ENCODE data around the gene ACTR10. TPM values are rescaled to one million over a fixed set of nuclear protein-coding genes. Genes with fewer than 3 reads are reported as not detected.

Gene ACTR10
- total RNA-seq: 100 to 1,000 TPM in 1 of 2 donors, 10 to 100 TPM in 1; 63.2 to 105 TPM

DNA sequence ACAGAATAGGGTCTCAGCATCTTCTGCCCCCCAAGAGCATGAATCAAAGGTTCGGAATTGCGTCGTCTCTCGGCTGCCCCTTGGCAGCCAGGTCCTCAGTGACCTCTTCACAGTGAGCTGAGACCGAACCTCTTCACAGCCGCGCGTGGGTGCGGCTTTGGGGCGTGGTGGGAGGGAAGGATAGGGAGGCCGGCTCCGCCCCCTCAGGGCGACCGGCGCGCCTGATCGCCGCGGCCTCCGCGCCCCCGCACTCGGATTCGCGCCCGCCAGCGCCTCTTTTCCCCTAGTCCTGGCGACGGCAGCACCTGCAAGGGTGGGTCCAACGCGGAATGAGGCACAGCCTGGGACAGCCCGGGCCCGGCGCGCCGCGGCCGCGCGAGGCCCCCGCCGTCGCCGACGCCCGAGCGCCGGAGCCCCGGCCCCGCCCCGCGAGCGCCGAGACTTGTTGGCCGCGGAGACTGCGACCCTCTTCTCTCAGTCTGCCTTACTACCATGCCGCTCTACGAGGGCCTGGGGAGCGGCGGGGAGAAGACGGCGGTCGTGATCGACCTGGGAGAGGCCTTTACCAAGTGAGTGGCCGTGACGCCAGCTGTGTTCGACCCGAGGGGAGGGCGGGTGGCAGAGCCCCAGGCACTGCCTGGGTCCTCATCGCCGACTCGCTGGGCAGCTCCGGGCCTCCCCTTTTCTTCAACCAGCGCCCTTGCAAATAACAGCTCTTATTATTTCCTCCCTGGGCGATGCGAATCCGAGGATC is at the start of gene ACTR10:
Gene ACTR10, plus strand, starts transcription at position 424 of the 754 bp plus-strand sequence. Its CDS starts 69 bp downstream, at position 493.
- H3K9me3 ChIP-seq: no peaks in the 10 kb centered on the region
- 1% methylated on average over 55 of the region's 78 CpGs for WGBS
- H3K36me3 ChIP-seq: no peaks in the 10 kb centered on the region
- H3K27me3 ChIP-seq (replicated peaks; ENCODE audit: insufficient read depth): no peaks in the 10 kb centered on the region
- H3K4me3 ChIP-seq: peak within 1 kb of the TSS; percentile 75 to 84
- TF ChIP-seq, protein P1, sequence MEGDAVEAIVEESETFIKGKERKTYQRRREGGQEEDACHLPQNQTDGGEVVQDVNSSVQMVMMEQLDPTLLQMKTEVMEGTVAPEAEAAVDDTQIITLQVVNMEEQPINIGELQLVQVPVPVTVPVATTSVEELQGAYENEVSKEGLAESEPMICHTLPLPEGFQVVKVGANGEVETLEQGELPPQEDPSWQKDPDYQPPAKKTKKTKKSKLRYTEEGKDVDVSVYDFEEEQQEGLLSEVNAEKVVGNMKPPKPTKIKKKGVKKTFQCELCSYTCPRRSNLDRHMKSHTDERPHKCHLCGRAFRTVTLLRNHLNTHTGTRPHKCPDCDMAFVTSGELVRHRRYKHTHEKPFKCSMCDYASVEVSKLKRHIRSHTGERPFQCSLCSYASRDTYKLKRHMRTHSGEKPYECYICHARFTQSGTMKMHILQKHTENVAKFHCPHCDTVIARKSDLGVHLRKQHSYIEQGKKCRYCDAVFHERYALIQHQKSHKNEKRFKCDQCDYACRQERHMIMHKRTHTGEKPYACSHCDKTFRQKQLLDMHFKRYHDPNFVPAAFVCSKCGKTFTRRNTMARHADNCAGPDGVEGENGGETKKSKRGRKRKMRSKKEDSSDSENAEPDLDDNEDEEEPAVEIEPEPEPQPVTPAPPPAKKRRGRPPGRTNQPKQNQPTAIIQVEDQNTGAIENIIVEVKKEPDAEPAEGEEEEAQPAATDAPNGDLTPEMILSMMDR (IDR thresholded peaks at IDR 0.05): peak in 1 of 4 experiments; percentile 14
- TF ChIP-seq POLR2AphosphoS5 (IDR thresholded peaks at IDR 0.05) (peak; percentile 45), POLR2A (IDR thresholded peaks at IDR 0.05) (peak; percentile 39)
- intact Hi-C loops (cut with DNase I): no loop called here
- DNase-seq (ENCODE audit: low spot score): peak; percentile 79
- H3K4me1 ChIP-seq (replicated peaks): no peaks in the 10 kb centered on the region
- peak within 1 kb of the TSS; percentile 89 to 94 for H3K27ac ChIP-seq

DNA sequence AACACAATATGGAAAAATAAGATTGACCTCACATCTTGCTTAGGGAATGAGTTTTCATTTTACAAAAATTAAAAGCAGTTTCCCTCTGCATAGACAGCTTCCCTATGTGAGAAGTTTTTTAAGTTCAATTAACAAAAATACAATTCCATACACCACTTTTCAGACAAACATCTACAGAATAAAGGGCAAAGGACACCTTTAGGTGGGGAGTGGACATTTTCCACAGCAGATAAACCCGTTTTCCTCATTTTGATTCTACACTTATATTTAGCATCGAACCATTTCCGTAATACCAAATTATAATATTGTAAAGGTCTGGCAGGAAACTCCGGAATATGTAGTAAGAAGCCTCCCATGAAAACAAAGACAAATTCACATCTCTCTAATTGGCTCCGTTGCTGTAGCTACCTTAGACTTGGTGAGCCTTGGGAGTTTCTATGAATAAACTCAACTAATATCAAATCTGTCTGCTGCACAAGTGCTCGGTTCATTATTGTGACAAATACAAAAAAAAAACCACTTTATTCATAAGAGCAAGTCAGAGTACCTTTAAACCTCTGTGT is 49.6 kb upstream of the ACTR10 start:
- Histone ChIP-seq H3K36me3 (no peaks in the 10 kb centered on the region), H3K27ac (no peak overlapping the region), H3K4me1 (replicated peaks) (no peaks in the 10 kb centered on the region), H3K9me3 (no peaks in the 10 kb centered on the region), H3K27me3 (replicated peaks; ENCODE audit: insufficient read depth) (no peaks in the 10 kb centered on the region), H3K4me3 (no peak overlapping the region)
- intact Hi-C loops (cut with DNase I): loop anchor here (5.0 kb wide), 1 partner anchor 33 kb away; no protein-coding TSS in a partner anchor
- whole genome bisulfite sequencing: 92% methylated on average over 6 of the region's 6 CpGs
- TF ChIP-seq POLR2A (IDR thresholded peaks at IDR 0.05): no peak
- TF ChIP-seq, protein P1 (IDR thresholded peaks at IDR 0.05): no peak
- no peak for TF ChIP-seq POLR2AphosphoS5 (IDR thresholded peaks at IDR 0.05)
- no peak for DNase-seq (ENCODE audit: low spot score)

DNA sequence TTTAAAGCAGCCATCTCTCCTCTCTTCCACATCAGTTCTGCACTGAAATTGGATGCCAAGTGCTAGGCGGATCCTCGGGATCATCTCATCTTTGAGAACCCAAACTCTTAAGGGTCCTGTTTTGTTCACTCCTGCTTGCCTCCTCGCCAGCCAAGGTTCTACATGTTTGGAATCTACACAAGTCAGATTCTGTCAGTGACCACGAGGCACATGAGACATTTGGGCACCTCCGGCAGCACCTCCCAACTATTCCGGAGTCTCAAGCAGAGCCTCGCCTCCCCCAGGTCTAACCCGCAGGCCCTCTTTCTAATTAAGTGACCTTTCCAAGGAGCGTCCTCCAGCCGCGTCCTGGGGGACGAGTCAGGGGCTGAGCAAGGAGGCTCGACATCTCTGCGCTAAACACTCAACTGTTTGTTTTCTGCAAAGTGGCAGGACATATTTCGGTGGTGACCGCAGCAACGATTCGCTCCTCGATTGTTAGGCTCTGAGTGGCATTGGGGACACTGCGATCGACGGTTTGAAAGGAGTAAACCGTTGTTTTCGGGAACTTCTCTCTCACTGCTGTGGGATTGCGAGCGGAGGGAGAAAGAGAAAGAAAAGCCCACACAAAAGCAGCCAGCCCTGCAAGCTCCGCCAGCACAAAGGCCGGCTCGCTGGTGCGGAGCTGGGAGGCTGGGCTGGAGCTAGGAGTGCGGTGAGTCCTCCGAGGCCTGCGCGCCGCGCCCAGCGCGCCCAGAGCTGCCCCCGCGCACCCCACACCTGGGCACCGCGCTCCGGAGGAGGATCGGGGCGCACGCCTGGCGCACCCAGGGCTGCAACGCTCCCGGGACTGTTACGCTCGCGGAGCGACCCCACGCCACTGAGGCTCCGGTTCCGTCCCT is 48.6 kb upstream of the ACTR10 start:
- intact Hi-C loops (cut with DNase I): loop anchor here (5.0 kb wide), 1 partner anchor 34 kb away; no protein-coding TSS in a partner anchor
- 2% methylated on average over 54 of the region's 56 CpGs for whole genome bisulfite sequencing
- DNase-seq (ENCODE audit: low spot score): no peak

DNA sequence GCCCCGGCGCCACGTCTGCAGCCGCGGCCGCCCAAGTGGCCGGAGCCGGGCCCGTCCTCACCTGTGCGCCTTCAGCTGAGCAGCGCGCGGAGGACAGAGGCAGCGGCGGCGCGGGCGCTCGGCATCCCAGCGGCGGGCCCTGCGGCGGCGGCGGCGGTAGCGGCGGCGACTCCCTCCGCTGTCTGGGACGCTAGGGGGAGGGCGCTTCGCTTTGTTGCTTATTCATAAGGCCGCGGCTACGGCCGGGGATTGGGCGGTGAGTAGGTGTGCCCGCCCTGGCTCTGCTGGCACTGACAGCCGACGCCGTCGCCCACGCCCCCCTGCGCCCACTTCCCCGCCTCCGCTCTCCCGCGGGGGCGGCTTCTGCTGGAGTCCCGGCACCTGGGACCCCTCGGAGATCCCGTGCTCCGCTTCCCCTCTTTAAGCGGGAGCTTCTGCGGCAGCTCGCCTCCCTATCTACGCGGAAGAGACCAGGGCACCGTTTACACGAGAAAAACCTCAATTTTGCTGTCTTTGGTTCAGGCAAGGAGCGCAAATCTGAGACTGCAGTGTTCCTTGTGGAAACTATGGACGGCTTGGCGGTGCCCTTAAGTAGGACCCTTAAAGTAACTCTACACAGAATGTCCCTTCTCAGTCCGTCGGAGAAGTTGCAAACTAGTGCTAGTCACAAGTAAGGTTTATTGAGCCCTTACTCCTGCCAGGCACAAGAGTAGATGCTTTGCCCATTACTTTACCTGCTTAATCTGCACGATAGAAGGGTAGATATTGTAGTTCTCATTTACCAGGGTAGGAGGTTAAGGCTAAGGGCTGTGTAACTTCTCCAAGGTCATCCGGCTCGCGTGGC is 47.7 kb upstream of the ACTR10 start, which contains the start of gene ARMH4:
Gene ARMH4, minus strand, starts transcription at position 200 of the 844 bp plus-strand sequence. CDS start 12,855 bp downstream, outside the sequence.
- WGBS: 2% methylated on average over 64 of the region's 70 CpGs
- no peaks in the 10 kb centered on the region for H3K36me3 ChIP-seq

More for the DNA sequence above, 48.6 kb upstream of the ACTR10 start:
- Histone ChIP-seq H3K4me1 (replicated peaks) (no peaks in the 10 kb centered on the region), H3K27ac (peak overlapping the region; percentile 33 to 58), H3K27me3 (replicated peaks; ENCODE audit: insufficient read depth) (no peaks in the 10 kb centered on the region), H3K9me3 (no peaks in the 10 kb centered on the region), H3K36me3 (no peaks in the 10 kb centered on the region), H3K4me3 (peak overlapping the region; percentile 56 to 57)
- TF ChIP-seq, protein P1 (IDR thresholded peaks at IDR 0.05): no peak
- TF ChIP-seq POLR2A (IDR thresholded peaks at IDR 0.05) (no peak), POLR2AphosphoS5 (IDR thresholded peaks at IDR 0.05) (no peak)

More for the DNA sequence above, 47.7 kb upstream of the ACTR10 start, which contains the start of gene ARMH4:
- peak; percentile 87 for DNase-seq (ENCODE audit: low spot score)
- intact Hi-C loops (cut with DNase I): loop anchor here (5.0 kb wide), 1 partner anchor 35 kb away; no protein-coding TSS in a partner anchor
- TF ChIP-seq POLR2A (IDR thresholded peaks at IDR 0.05) (peak; percentile 87), POLR2AphosphoS5 (IDR thresholded peaks at IDR 0.05) (peak; percentile 80)
- TF ChIP-seq, protein P1 (IDR thresholded peaks at IDR 0.05): peak in 2 of 4 experiments; percentile 41
- Histone ChIP-seq H3K27ac (peak within 1 kb of the TSS; percentile 33 to 58), H3K4me3 (peak within 1 kb of the TSS; percentile 56 to 57), H3K9me3 (no peaks in the 10 kb centered on the region), H3K27me3 (replicated peaks; ENCODE audit: insufficient read depth) (no peaks in the 10 kb centered on the region), H3K4me1 (replicated peaks) (no peaks in the 10 kb centered on the region)
